MM.1S (cell line): ENCODE results near the gene FYN.

ENCODE experiments used
- EZH2 ChIP-seq: fragments of 300-600 bp; sonication (generic); optimal IDR thresholded peaks from 2 replicates; pipeline ENCODE3; 2017; ENCODE audit warnings: low read depth, mild to moderate bottlenecking, antibody characterized with exemption, low read length, mixed read lengths
- EZH2phosphoT487 ChIP-seq: fragments of 300-600 bp; sonication (generic); IDR thresholded peaks from 2 replicates; pipeline ENCODE4 v1.6.1; 2018; ENCODE audit warnings: antibody characterized with exemption, low read length
- TF ChIP-seq, protein P1 (sequence below): fragments of 300-600 bp; sonication (generic); IDR thresholded peaks from 2 replicates; pipeline ENCODE4 v1.5.1; 2016; ENCODE audit warnings: antibody characterized with exemption, low read length, mixed read lengths

DNA sequence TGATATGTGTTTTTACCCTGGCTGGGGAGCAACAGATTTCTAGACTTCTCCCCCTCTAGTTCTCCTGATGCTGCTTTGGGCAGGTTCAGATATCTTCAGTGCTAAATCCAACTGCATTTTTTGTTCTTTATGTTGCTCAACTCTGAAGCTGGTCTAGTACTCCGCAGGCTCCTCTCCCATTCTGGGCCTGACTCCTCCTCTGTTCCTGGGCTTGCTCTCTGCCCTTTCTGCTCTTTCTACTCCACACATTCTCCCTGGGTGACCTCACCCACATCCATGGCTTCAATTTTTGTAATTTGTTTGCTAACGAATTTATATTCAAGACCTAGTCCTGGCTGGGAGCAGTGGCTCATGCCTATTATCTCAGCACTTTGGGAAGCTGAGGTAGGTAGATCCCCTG, 6.4 kb downstream of the FYN start:
- TF ChIP-seq, protein P1, sequence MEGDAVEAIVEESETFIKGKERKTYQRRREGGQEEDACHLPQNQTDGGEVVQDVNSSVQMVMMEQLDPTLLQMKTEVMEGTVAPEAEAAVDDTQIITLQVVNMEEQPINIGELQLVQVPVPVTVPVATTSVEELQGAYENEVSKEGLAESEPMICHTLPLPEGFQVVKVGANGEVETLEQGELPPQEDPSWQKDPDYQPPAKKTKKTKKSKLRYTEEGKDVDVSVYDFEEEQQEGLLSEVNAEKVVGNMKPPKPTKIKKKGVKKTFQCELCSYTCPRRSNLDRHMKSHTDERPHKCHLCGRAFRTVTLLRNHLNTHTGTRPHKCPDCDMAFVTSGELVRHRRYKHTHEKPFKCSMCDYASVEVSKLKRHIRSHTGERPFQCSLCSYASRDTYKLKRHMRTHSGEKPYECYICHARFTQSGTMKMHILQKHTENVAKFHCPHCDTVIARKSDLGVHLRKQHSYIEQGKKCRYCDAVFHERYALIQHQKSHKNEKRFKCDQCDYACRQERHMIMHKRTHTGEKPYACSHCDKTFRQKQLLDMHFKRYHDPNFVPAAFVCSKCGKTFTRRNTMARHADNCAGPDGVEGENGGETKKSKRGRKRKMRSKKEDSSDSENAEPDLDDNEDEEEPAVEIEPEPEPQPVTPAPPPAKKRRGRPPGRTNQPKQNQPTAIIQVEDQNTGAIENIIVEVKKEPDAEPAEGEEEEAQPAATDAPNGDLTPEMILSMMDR = no peak
- TF ChIP-seq EZH2phosphoT487 = no peak
- TF ChIP-seq EZH2 = no peak
